A549 (cell line): Measurements from ENCODE around the gene PRKD2. TPM values are rescaled to one million over a fixed set of nuclear protein-coding genes. Genes with fewer than 3 reads are reported as not detected.
A peak's percentile ranks its signal among the peaks of the same experiment; 100 is the strongest.

ENCODE experiments used
- ATAC-seq, 2 experiments: fragments of 200-7000 bp in 1 of 2; fragments of >200 bp in 1 of 2; cut with Nextera tagmentation in 1 of 2; cut with Tn5 transposase in 1 of 2; 3 replicates each; pipeline versions ENCODE4 v1.8.0 to v1.9.1; 2018 to 2020; ENCODE audit warnings: mild to moderate bottlenecking in 1 of 2, moderate library complexity in 1 of 2
- CTCF ChIA-PET: fragments of 300-600 bp; sonication (Branson Sonifier 250); formaldehyde crosslinking; extraction: SDS; loops from one replicate; lab custom pipeline; 2021; ENCODE audit warnings: antibody characterized with exemption, inconsistent platforms; lab: Yijun Ruan, JAX
- POLR2A ChIA-PET: fragments of 350-600 bp; formaldehyde crosslinking; extraction: SDS; loops from one replicate; lab custom pipeline; 2021; ENCODE audit warnings: antibody characterized with exemption, inconsistent platforms; lab: Yijun Ruan, JAX
- DNase-seq, 2 experiments: peaks; one replicate each; pipeline versions ENCODE4 v3.0.0 to v3.0.0-alpha.2; 2011 to 2016; ENCODE audit warnings: low read depth in 1 of 2, low spot score in 1 of 2
- FAIRE-seq: peaks from 2 replicates; lab custom pipeline; 2011; peaks lifted over from hg19 to GRCh38; lab: Jason Lieb, UNC
- H3K27ac ChIP-seq, 2 experiments: fragments of >200 bp; sonication (Bioruptor Twin); formaldehyde crosslinking; 3 replicates each; pipeline ENCODE4 v1.5.1; 2016 to 2017
- H3K4me1 ChIP-seq: fragments of >200 bp; sonication (Bioruptor Twin); formaldehyde crosslinking; 3 replicates; pipeline ENCODE4 v1.6.1; 2016
- H3K4me2 ChIP-seq: fragments of >200 bp; sonication (Bioruptor Twin); formaldehyde crosslinking; 3 replicates; pipeline ENCODE4 v1.6.1; 2016
- H3K4me3 ChIP-seq: fragments of >200 bp; sonication (Bioruptor Twin); formaldehyde crosslinking; 3 replicates; pipeline ENCODE4 v1.5.1; 2016
- H3K9me3 ChIP-seq: fragments of >200 bp; sonication (Bioruptor Twin); formaldehyde crosslinking; 3 replicates; pipeline ENCODE4 v1.6.1; 2016
- BCL3 ChIP-seq: fragments of >200 bp; sonication (Bioruptor Twin); formaldehyde crosslinking; IDR thresholded peaks from 3 replicates; pipeline ENCODE4 v1.6.1; 2016
- BHLHE40 ChIP-seq: IDR thresholded peaks from 2 replicates; pipeline ENCODE4 v1.6.1; 2012; ENCODE audit warnings: low read depth, low read length, inconsistent platforms
- CEBPB ChIP-seq, 2 experiments: fragments of >200 bp in 1 of 2; sonication (Bioruptor Twin) in 1 of 2; formaldehyde crosslinking in 1 of 2; IDR thresholded peaks; 2 replicates each; pipeline ENCODE4 v1.6.1; 2012 to 2016
- E2F6 ChIP-seq: IDR thresholded peaks from 2 replicates; pipeline ENCODE4 v1.6.1; 2012; ENCODE audit warnings: low read depth, borderline replicate concordance
- EP300 ChIP-seq, 2 experiments: fragments of >200 bp; sonication (Bioruptor Twin); formaldehyde crosslinking; IDR thresholded peaks; 2 replicates in 1 of 2; 3 replicates in 1 of 2; pipeline ENCODE4 v1.6.1; 2016 to 2017
- ESRRA ChIP-seq: fragments of 150-350 bp; IDR thresholded peaks from 2 replicates; pipeline ENCODE4 v1.6.1; 2014; ENCODE audit warnings: mild to moderate bottlenecking, low read length, borderline replicate concordance
- FOSL2 ChIP-seq, 2 experiments: fragments of 450-650 bp in 1 of 2; fragments of >200 bp in 1 of 2; sonication (Bioruptor Twin) in 1 of 2; formaldehyde crosslinking; IDR thresholded peaks; 2 replicates each; pipeline versions ENCODE4 v1.5.0 to v1.6.1; 2016 to 2020; ENCODE audit warnings: mild to moderate bottlenecking in 1 of 2, moderate library complexity in 1 of 2
- FOXS1 ChIP-seq: fragments of 250-450 bp; sonication (Bioruptor Pico); IDR thresholded peaks from 2 replicates; pipeline ENCODE4 v1.5.0; 2020; ENCODE audit warnings: mild to moderate bottlenecking, moderate library complexity
- GATA3 ChIP-seq: IDR thresholded peaks from 2 replicates; pipeline ENCODE4 v1.6.1; 2012; ENCODE audit warnings: borderline replicate concordance
- HES2 ChIP-seq: fragments of >200 bp; sonication (Bioruptor Twin); formaldehyde crosslinking; IDR thresholded peaks from 2 replicates; pipeline ENCODE4 v1.6.1; 2016
- HOXA7 ChIP-seq: fragments of 250-450 bp; sonication (Bioruptor Pico); IDR thresholded peaks from 2 replicates; pipeline ENCODE4 v1.5.0; 2020; ENCODE audit warnings: mild to moderate bottlenecking, moderate library complexity
- HOXB5 ChIP-seq: fragments of 250-450 bp; sonication (Bioruptor Pico); IDR thresholded peaks from 2 replicates; pipeline ENCODE4 v1.5.0; 2020; ENCODE audit warnings: mild to moderate bottlenecking, moderate library complexity
- JUN ChIP-seq, 2 experiments: fragments of >200 bp; sonication (Bioruptor Twin); formaldehyde crosslinking; IDR thresholded peaks; 2 replicates in 1 of 2; 3 replicates in 1 of 2; pipeline ENCODE4 v1.6.1; 2016 to 2017
- KDM1A ChIP-seq: fragments of 200-600 bp; sonication (generic); IDR thresholded peaks from 2 replicates; pipeline ENCODE4 v1.6.1; 2016; ENCODE audit warnings: low read depth, mild to moderate bottlenecking
- RARB ChIP-seq: fragments of 250-450 bp; sonication (Bioruptor Pico); IDR thresholded peaks from 2 replicates; pipeline ENCODE4 v1.8.0; 2021; ENCODE audit warnings: mild to moderate bottlenecking, moderate library complexity
- REST ChIP-seq: fragments of 200-600 bp; sonication (generic); IDR thresholded peaks from 2 replicates; pipeline ENCODE4 v1.6.1; 2016; ENCODE audit warnings: antibody characterized with exemption, mild to moderate bottlenecking, moderate library complexity
- SMC3 ChIP-seq: fragments of >200 bp; sonication (Bioruptor Twin); formaldehyde crosslinking; IDR thresholded peaks from 3 replicates; pipeline ENCODE4 v1.6.1; 2018; ENCODE audit warnings: inconsistent platforms
- SREBF2 ChIP-seq: fragments of 450-650 bp; IDR thresholded peaks from 2 replicates; pipeline ENCODE4 v1.6.1; 2014; ENCODE audit warnings: mild to moderate bottlenecking, moderate library complexity
- ZC3H11A ChIP-seq: fragments of 450-650 bp; IDR thresholded peaks from 2 replicates; pipeline ENCODE4 v1.6.1; 2014; ENCODE audit warnings: antibody characterized with exemption, mild to moderate bottlenecking
- ZNF302 ChIP-seq: fragments of 250-450 bp; sonication (Bioruptor Pico); IDR thresholded peaks from 2 replicates; pipeline ENCODE4 v1.9.0; 2021; ENCODE audit warnings: inconsistent platforms, mild to moderate bottlenecking, moderate library complexity
- WGBS: methylation state at CpG from one replicate; pipeline ENCODE4 v1.1.6; 2017; ENCODE audit errors: missing lambda C conversion rate; 5-methylcytosine and 5-hydroxymethylcytosine counted together
- polyA plus RNA-seq, 4 experiments: library from polyadenylated mRNA; depleted of rRNA in 3 of 4; stranded (reverse); fragments of >200 nt; fragmentation: RNase III in 1 of 4; extraction: RNeasy Plus Mini Kit Qiagen cat#74134 plus additional on column Dnase treatment in 1 of 4; gene quantifications; 2 replicates in 3 of 4; 3 replicates in 1 of 4; pipeline ENCODE4 v1.2.3, GENCODE V29; 2011 to 2017
- TF ChIP-seq, protein P1 (sequence below): fragments of >200 bp; sonication (Bioruptor Twin); formaldehyde crosslinking; IDR thresholded peaks from 3 replicates; pipeline ENCODE4 v1.5.1; 2016

The PRKD2 gene
- polyA plus RNA-seq, 2 of the 4 experiments (the other 2 are of a cell fraction), result 8.3 to 24.6 TPM

GRCh38 chr19:46716672-46717033, 261 bp downstream of the PRKD2 start:
- no peak for FAIRE-seq
- ChIA-PET CTCF (interaction anchor here (1.2 to 8.7 kb wide), 4 partner anchors 13 to 103 kb away, joined by 5 to 102 read pairs (median 50); no protein-coding TSS in a partner anchor), POLR2A (interaction anchor here (0.5 to 1.3 kb wide), 2 partner anchors 12 to 370 kb away, joined by 3 read pairs; no protein-coding TSS in a partner anchor)
- DNase-seq, result peak in 1 of 2 experiments; percentile 47
- 2% methylated on average over 18 of the region's 20 CpGs for WGBS
- peak overlapping the region; percentile 84 to 90 for H3K27ac ChIP-seq
- TF ChIP-seq BHLHE40, result no peak
- TF ChIP-seq ESRRA, result no peak
- no peak for TF ChIP-seq JUN (IDR thresholded peaks at IDR 0.05)
- no peak for TF ChIP-seq BCL3
- no peak for TF ChIP-seq SREBF2
- no peak for TF ChIP-seq HES2
- no peak for TF ChIP-seq HOXA7
- TF ChIP-seq ZC3H11A, result no peak
- no peak for TF ChIP-seq FOSL2 (IDR thresholded peaks at IDR 0.05)
- no peak for TF ChIP-seq FOSL2 (CRISPR knock-in tag; IDR thresholded peaks at IDR 0.05)
- TF ChIP-seq HOXB5 (CRISPR knock-in tag), result no peak
- no peak for TF ChIP-seq CEBPB (IDR thresholded peaks at IDR 0.05)
- no peak for TF ChIP-seq FOXS1
- TF ChIP-seq, protein P1, sequence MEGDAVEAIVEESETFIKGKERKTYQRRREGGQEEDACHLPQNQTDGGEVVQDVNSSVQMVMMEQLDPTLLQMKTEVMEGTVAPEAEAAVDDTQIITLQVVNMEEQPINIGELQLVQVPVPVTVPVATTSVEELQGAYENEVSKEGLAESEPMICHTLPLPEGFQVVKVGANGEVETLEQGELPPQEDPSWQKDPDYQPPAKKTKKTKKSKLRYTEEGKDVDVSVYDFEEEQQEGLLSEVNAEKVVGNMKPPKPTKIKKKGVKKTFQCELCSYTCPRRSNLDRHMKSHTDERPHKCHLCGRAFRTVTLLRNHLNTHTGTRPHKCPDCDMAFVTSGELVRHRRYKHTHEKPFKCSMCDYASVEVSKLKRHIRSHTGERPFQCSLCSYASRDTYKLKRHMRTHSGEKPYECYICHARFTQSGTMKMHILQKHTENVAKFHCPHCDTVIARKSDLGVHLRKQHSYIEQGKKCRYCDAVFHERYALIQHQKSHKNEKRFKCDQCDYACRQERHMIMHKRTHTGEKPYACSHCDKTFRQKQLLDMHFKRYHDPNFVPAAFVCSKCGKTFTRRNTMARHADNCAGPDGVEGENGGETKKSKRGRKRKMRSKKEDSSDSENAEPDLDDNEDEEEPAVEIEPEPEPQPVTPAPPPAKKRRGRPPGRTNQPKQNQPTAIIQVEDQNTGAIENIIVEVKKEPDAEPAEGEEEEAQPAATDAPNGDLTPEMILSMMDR, result no peak
- TF ChIP-seq ZNF302, result no peak
- TF ChIP-seq KDM1A, result no peak
- no peak for TF ChIP-seq EP300 (IDR thresholded peaks at IDR 0.05)
- TF ChIP-seq SMC3, result no peak
- no peak for TF ChIP-seq GATA3
- no peak for TF ChIP-seq RARB (CRISPR knock-in tag)
- H3K4me3 ChIP-seq, result peak overlapping the region; percentile 88
- peak; percentile 0 to 8; a peak in 3 of 6 replicates for ATAC-seq
- no peaks in the 10 kb centered on the region for H3K9me3 ChIP-seq
- peak overlapping the region; percentile 98 for H3K4me2 ChIP-seq
- peaks cover 25% of the 10 kb centered on the region for H3K4me1 ChIP-seq

DNA sequence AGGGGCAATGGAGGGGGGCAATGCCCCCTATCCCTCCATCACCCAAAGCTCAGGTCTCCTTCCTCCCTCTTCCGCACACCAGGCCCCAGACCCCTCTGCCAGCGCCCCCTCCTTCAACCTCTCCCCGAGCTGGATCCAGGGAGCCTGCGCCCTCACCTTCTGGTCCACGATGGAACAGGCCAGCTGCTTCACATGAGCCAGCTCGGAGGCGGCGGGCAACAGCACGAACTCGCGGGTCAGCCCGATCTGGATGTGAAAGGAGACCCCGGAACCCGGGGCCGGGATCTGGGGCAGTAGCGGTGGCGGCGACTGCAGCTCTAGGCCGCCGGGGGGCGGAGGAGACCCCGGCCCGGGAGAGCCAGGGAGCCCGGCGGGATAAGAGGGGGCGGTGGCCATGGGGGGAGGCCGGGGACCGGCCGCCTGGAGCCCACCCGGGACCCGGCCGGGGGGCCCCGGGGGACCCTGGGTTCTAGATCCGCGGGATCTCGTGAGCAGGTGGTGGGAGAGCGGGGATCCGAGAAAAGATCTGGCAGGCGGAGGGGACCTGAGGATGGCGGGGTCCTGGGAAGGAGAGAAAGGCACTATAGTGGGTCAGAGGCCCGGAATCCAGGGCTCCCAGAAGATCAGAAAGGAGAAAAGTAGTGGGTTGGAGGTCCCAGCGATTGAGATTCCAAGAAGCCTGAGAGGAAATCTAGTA, 791 bp downstream of the PRKD2 start:
- DNase-seq, result peak in 1 of 2 experiments; percentile 63
- H3K9me3 ChIP-seq, result no peaks in the 10 kb centered on the region
- no peak for FAIRE-seq
- peak overlapping the region; percentile 84 to 90 for H3K27ac ChIP-seq
- H3K4me1 ChIP-seq, result peaks cover 25% of the 10 kb centered on the region
- ChIA-PET POLR2A (interaction anchor here (1.3 kb wide), 1 partner anchor 12 kb away, joined by 3 read pairs; no protein-coding TSS in a partner anchor), CTCF (interaction anchor here (0.6 to 8.7 kb wide), 12 partner anchors 8 to 124 kb away, joined by 3 to 102 read pairs (median 6); no protein-coding TSS in a partner anchor)
- TF ChIP-seq REST, result no peak
- 0 out of 2 replicates have a peak, but pooled peaks have one; percentile 2 for TF ChIP-seq E2F6
- peak in 1 of 2 experiments; percentile 7; a peak in 3 of 6 replicates for ATAC-seq
- H3K4me2 ChIP-seq, result peak overlapping the region; percentile 98
- WGBS, result 3% methylated on average over 24 of the region's 42 CpGs
- H3K4me3 ChIP-seq, result peak overlapping the region; percentile 88
